Measurements from ENCODE around the gene NOTUM. TPM values are rescaled to one million over a fixed set of nuclear protein-coding genes. Genes with fewer than 3 reads are reported as not detected.

Gene NOTUM
- total and polyA plus RNA-seq, 2 experiments from 2014 or later = 0.29 to 1.6 TPM

DNA sequence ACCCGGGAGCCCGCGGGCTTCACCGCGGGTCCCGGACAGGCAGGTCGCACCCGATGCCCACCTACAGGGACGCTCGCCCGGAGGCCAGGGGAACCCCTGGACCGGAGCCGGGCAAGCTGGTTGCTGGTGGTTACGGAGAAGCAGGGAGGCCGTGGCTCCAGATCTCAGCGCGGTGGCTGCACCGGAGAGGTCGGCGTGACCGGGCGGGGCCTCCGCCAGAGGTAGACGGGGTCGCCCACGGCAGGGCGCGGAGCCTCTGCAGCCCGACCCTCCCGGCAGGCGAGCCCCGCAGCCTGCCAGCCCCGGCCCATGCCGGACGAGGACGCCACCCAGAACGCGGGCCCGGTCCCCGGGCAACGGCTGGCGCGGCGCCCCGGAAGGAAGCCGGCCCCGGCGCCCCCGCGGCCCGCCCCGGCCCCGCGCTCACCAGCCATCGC, 50.1 kb downstream of the NOTUM start:
- no peaks in the 10 kb centered on the region for H3K9me2 ChIP-seq (ENCODE audit: insufficient read depth)
- H3K27me3 Mint-ChIP-seq (ENCODE audit: insufficient read depth, low read depth, poor library complexity) = peaks cover 14% of the 10 kb centered on the region
- peaks cover 6% of the 10 kb centered on the region; the same call in 1 of the 2 replicates for H3K36me3 ChIP-seq (ENCODE audit: insufficient read depth)
- peak overlapping the region; percentile 87 for H3K4me2 ChIP-seq
- peaks cover 27% of the 10 kb centered on the region for H3F3A ChIP-seq (replicated peaks; ENCODE audit: low read depth)
- ATAC-seq = peak; percentile 2
- no peak for DNase-seq (ENCODE audit: low spot score)
- H3K79me2 ChIP-seq (replicated peaks; ENCODE audit: insufficient read depth) = peaks cover 7% of the 10 kb centered on the region
- H3K4me1 Mint-ChIP-seq = peaks cover 4% of the 10 kb centered on the region; the same call in 2 of the 3 replicates
- peak overlapping the region; percentile 87 for H3K4me3 Mint-ChIP-seq
- no peaks in the 10 kb centered on the region for H3K27me3 ChIP-seq (ENCODE audit: insufficient read depth)
- H3K27ac ChIP-seq (ENCODE audit: low read depth) = no peak overlapping the region
- no peak for TF ChIP-seq STAT1 (IDR thresholded peaks at IDR 0.05; ENCODE audit: unreplicated experiment)
- no peak overlapping the region for H3K27ac Mint-ChIP-seq
- H2AFZ ChIP-seq = no peak overlapping the region
- H3K4me3 ChIP-seq = peak overlapping the region; percentile 93
- peaks cover 6% of the 10 kb centered on the region for H3K4me1 ChIP-seq (ENCODE audit: insufficient read depth)
- peaks cover 9% of the 10 kb centered on the region for H4K20me1 ChIP-seq (replicated peaks; ENCODE audit: insufficient read depth)
- peaks cover 32% of the 10 kb centered on the region for H3K36me3 Mint-ChIP-seq (ENCODE audit: low read depth)
- no peaks in the 10 kb centered on the region for H3K9me3 Mint-ChIP-seq

DNA sequence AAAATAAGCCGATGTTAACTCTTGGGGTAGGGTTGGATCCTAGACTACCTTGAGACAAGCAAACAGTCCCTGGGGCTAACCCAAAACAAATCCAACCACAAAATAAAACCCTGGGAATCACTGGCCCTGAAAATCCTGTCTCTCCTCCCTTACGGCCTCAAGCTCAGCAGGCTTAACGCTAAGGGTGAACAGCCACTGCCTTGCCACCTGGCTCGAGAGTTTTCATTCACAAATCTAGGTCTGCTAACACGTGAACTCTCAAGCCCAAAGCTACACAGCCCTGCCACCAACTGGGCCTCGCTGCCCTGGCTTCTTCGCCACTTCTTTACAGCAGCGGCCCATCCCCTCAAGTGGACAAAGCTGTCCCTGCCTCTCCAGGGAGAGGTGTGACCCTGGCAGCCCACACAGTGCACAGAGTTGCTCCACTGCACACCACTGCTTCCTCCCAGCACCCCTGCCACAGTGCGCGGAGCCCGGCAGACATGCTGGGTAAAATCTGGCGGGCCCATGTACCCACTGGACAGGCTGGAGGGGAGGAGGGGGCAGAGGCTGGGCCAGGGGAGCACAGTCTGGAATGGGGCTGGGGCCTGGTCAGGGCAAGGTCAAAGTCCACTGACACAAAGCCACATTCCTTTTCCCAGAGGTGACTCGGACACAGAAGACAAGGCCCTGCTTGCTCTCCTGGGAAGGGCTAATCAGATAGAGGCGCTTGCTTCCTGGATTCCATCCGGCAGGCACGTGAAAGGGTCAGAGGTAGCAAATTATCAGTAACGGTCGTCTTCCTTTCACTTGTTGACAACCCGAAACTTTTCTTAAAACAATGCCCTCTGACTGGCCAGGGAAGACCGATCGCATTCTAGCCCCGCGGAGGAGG, 50.8 kb downstream of the NOTUM start:
- Mint-ChIP-seq H3K9me3 (no peaks in the 10 kb centered on the region), H3K36me3 (ENCODE audit: low read depth) (peaks cover 25% of the 10 kb centered on the region), H3K4me1 (peaks cover 3% of the 10 kb centered on the region; the same call in 1 of the 3 replicates), H3K27ac (no peak overlapping the region), H3K4me3 (peak overlapping the region; percentile 87), H3K27me3 (ENCODE audit: insufficient read depth, low read depth, poor library complexity) (peaks cover 11% of the 10 kb centered on the region)
- Histone ChIP-seq H3K4me1 (ENCODE audit: insufficient read depth) (peaks cover 6% of the 10 kb centered on the region), H3K27ac (ENCODE audit: low read depth) (no peak overlapping the region), H3K4me3 (peak overlapping the region; percentile 93), H3K9me2 (ENCODE audit: insufficient read depth) (no peaks in the 10 kb centered on the region), H3K36me3 (ENCODE audit: insufficient read depth) (peaks cover 6% of the 10 kb centered on the region; the same call in 1 of the 2 replicates), H2AFZ (no peak overlapping the region), H3F3A (replicated peaks; ENCODE audit: low read depth) (peaks cover 22% of the 10 kb centered on the region), H3K4me2 (peak overlapping the region; percentile 87), H3K27me3 (ENCODE audit: insufficient read depth) (no peaks in the 10 kb centered on the region), H4K20me1 (replicated peaks; ENCODE audit: insufficient read depth) (peaks cover 9% of the 10 kb centered on the region), H3K79me2 (replicated peaks; ENCODE audit: insufficient read depth) (peaks cover 7% of the 10 kb centered on the region)
- TF ChIP-seq EZH2phosphoT487 (IDR thresholded peaks at IDR 0.05; ENCODE audit: unreplicated experiment) (no peak), CTCF (conservative IDR thresholded peaks at IDR 0.05; ENCODE audit: low read depth in 2 of 2) (no peak), CREB1 (CRISPR knock-in tag; IDR thresholded peaks at IDR 0.05; ENCODE audit: low read depth) (no peak), NANOG (IDR thresholded peaks at IDR 0.05; ENCODE audit: borderline replicate concordance) (no peak), ZNF462 (CRISPR knock-in tag; IDR thresholded peaks at IDR 0.05) (no peak), ZNF114 (CRISPR knock-in tag; IDR thresholded peaks at IDR 0.05) (no peak)
- DNase-seq (ENCODE audit: low spot score) (peak; percentile 40), ATAC-seq (peak; percentile 2; the same call in 2 of the 3 replicates)

Measured in GM23338 (cell line).